Fibroblast of skin of left biceps (primary cell): ENCODE measurements around the gene CACNA2D3.

Experiments used
- DNase-seq, 2 experiments: peaks; one replicate each; pipeline ENCODE4 v3.0.0-alpha.2; 2013; ENCODE audit warnings: low read depth in 2 of 2

CACNA2D3 gene

GRCh38 chr3:54745843-54746242, 623.5 kb downstream of the CACNA2D3 start:
- no peak for DNase-seq

- no peak for DNase-seq
Observed at GRCh38 chr3:54746722-54747121, 624.4 kb downstream of the CACNA2D3 start.

GRCh38 chr3:54755756-54756155, 633.4 kb downstream of the CACNA2D3 start:
- DNase-seq, result peak; percentile 18 to 39

DNA sequence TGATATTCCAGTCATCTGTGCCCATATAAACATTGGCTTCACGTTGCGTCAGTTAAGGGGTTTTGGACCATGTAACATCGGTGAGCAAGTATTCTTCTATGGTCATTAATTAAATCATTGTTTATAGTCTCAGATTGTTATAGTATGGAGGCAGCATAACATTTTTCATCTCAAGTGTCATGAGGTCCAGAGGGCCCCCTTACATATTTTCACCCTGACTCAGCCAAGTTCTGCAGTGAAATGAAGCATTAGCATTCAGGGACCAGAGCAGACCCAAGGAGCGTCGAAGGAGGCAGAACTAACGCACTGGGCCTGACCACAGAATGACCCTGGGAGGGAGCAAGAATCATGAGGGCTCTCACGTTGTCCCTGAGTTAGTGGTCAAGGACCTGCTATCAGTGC, 634.0 kb downstream of the CACNA2D3 start:
- DNase-seq, result peak; percentile 66 to 68

DNA sequence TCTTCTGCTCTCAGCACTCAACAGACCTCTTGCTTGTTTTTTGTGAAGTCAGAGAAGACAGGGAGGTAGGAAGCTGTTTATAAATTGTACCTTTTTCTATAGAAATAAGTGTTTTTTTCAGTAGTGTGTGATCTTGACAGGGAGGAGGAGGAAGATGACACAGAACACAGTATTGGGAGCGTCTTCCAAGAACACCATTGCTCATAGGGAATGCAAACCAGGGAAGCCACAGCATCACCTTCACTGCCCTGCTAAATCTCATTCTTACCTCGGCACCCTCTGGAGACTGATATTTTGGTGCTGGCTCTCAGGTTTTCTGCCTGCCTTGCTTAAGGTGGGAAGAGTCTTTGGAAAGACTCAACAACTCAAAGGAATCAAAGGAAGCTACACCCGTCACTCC, 636.1 kb downstream of the CACNA2D3 start:
- no peak for DNase-seq

GRCh38 chr3:54759166-54759565, 636.8 kb downstream of the CACNA2D3 start:
- DNase-seq, result no peak

- no peak for DNase-seq
Observed at GRCh38 chr3:54760201-54760600, 637.8 kb downstream of the CACNA2D3 start.

DNA sequence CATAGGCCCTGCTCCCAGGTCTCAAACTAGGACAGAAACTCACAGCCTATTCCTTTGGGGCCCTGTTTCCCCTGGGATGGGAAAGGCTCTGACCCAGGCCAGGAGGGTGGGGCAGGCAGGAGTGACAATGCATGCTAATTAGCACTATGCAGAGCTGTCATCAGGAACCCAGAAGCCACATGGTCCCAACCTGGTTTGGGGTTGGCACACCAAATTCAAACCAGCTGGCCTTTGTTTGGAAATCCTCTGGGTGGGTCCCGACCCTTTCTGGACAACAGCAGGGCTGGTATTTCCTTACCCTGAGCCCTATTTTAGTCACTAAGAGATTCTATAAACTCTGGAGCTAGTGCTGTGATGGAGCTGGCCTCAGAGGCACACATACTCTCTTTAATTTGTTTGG, 639.3 kb downstream of the CACNA2D3 start:
- no peak for DNase-seq

- no peak for DNase-seq
Observed at GRCh38 chr3:54764911-54765310, 642.6 kb downstream of the CACNA2D3 start.

GRCh38 chr3:54771050-54771449, 648.7 kb downstream of the CACNA2D3 start:
- no peak for DNase-seq

GRCh38 chr3:54772051-54772450, 649.7 kb downstream of the CACNA2D3 start:
- no peak for DNase-seq

- no peak for DNase-seq
Observed at GRCh38 chr3:54772746-54773145, 650.4 kb downstream of the CACNA2D3 start.

DNA sequence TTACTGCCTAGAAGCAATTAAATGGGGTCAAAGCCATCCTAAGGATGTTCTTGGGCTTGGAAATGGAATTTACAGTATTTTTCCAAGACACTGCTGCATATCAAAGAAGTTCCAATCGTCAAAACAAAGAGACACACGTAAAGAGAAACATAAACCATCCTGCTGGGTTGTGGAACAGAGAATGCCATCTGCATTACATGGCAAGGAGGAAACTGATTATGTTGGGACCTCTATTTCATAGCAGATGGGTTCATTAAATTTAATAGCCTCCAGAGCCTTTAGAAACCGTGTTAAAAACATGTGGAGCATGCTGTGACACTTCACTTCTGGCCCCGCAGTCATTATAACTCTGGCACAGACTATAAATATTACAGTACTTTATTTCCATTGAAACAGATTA, 650.9 kb downstream of the CACNA2D3 start:
- DNase-seq, result no peak

- DNase-seq, result no peak
Observed at GRCh38 chr3:54776601-54777000, 654.2 kb downstream of the CACNA2D3 start.

- no peak for DNase-seq
Observed at GRCh38 chr3:54777141-54777540, 654.8 kb downstream of the CACNA2D3 start.

DNA sequence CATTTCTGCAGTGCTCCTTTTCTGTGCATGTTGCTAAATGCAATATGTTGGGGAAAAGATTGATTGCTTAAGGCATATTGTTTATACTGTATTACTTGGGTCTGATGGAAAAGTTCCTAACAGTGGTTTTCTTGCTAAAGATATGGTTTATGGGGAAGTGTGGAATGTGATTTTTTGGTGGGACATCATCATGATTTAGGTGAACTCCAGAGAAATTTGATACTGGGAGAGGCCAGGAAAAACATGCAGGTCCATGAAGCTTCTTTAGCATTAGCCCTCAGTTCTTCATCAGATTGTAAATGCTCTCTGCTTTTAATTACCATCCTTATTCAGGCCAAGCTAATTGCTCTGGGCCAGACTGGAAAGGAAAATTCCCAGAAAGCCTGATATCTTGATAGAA, 658.0 kb downstream of the CACNA2D3 start:
- peak; percentile 34 to 43 for DNase-seq

DNA sequence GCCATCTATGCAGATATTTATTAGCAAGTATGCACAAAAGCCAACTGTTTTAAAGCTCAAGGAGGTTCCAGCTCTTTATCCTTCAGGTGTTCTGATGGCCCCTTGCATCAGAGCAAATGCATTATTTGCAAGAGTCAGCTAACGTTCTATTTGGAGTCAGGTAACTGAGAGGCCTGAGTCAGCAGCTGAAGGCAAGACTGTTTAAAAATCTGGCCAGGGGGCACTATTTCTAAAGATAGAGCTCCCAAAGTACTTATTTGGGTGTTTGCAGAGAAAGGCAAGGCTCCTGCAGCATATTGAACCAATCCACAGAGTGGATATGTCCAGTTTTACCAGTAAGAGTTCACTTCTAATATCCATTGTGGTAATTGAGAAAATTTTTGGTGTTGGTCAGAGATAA, 659.4 kb downstream of the CACNA2D3 start:
- no peak for DNase-seq

DNA sequence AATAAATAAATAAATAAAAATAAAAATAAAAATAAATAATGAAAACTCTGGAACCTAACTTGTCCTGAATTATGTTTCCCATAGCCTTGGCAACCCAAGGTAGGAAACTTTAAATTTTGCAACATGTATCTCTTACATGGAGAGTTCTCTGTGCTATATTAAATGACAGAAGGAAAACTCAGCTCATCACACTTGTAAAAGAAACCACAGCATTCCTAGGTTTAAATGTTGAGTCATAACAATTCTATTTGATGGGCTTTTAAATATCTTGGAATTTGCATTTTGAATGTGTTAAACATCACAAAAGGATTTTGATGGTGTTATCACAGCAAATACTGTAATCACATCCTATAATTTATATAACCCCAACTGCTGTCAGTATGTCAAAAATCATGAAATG, 661.3 kb downstream of the CACNA2D3 start:
- peak; percentile 20 to 26 for DNase-seq

GRCh38 chr3:54784021-54784420, 661.7 kb downstream of the CACNA2D3 start:
- DNase-seq, result no peak

GRCh38 chr3:54785976-54786375, 663.6 kb downstream of the CACNA2D3 start:
- DNase-seq, result no peak

GRCh38 chr3:54790051-54790450, 667.7 kb downstream of the CACNA2D3 start:
- no peak for DNase-seq

GRCh38 chr3:54791501-54792156, 669.3 kb downstream of the CACNA2D3 start:
- DNase-seq, result no peak

DNA sequence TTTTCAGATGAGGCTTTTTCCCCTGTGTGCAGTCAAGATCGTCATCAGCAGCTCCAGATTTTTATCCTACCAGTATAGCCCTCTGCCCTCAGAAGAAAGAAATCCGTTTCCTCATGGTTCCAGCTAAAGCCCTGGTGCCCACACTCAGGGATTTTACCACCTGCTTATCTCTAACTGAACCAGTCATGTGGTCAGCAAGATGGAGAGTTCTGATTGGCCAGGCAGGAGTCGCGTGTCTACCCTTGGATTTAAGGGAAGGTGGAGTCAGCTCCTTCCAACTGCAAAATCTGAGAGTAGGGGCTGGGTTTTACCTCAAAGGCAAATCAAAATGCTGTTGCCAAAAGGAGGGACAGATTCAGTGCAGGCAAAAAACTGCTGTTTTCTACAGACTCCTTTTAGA, 670.2 kb downstream of the CACNA2D3 start:
- no peak for DNase-seq

- no peak for DNase-seq
Observed at GRCh38 chr3:54793171-54793570, 670.8 kb downstream of the CACNA2D3 start.
